Ascending aorta (tissue), 2 donors: ENCODE data around the gene AOC3. TPM values are rescaled to one million over a fixed set of nuclear protein-coding genes. Genes with fewer than 3 reads are reported as not detected.

Source experiments
- DNase-seq, 2 donors: peaks; one replicate each; pipeline ENCODE4 v3.0.0-alpha.2; 2019; ENCODE audit warnings: low spot score in 2 of 2
- H3K27ac ChIP-seq, 2 donors: fragments of 200-600 bp; sonication (generic); one replicate each; pipeline ENCODE4 v1.5.1; 2016 to 2017; ENCODE audit warnings: mild to moderate bottlenecking in 1 of 2
- H3K27me3 ChIP-seq: fragments of 200-600 bp; sonication (generic); one replicate; pipeline ENCODE4 v1.5.1; 2017
- H3K36me3 ChIP-seq, 2 donors: fragments of 200-600 bp; sonication (generic); one replicate each; pipeline ENCODE4 v1.5.1; 2016
- H3K4me1 ChIP-seq, 2 donors: fragments of 200-600 bp; sonication (generic); one replicate each; pipeline ENCODE4 v1.5.1; 2016 to 2017; ENCODE audit warnings: mild to moderate bottlenecking in 1 of 2
- H3K4me3 ChIP-seq, 2 donors: fragments of 200-600 bp; sonication (generic); one replicate each; pipeline ENCODE4 v1.5.1; 2016 to 2017; ENCODE audit warnings: mild to moderate bottlenecking in 1 of 2
- H3K9me3 ChIP-seq, 2 donors: fragments of 200-600 bp; sonication (generic); one replicate each; pipeline ENCODE4 v1.5.1; 2016
- intact Hi-C: fragments of 100-400 bp; cut with DNase I; formaldehyde crosslinking; loops from one replicate; pipeline ENCODE4 v1.15.1; 2023
- total RNA-seq: library from RNA; depleted of rRNA; stranded (reverse); fragments of >200 nt; gene quantifications from one replicate; pipeline ENCODE4 v1.1.0, GENCODE V29; 2016
- TF ChIP-seq, protein P1 (sequence below), 3 experiments: fragments of 200-600 bp in 2 of 3; fragments of 450-650 bp in 1 of 3; sonication (generic) in 2 of 3; IDR thresholded peaks; one replicate each; pipeline ENCODE4 v1.5.1; 2016 to 2019; ENCODE audit warnings: antibody characterized with exemption in 3 of 3, mild to moderate bottlenecking in 1 of 3, moderate library complexity in 1 of 3

Gene AOC3
- total RNA-seq, 1 donor from 2014 or later: 128 TPM

DNA sequence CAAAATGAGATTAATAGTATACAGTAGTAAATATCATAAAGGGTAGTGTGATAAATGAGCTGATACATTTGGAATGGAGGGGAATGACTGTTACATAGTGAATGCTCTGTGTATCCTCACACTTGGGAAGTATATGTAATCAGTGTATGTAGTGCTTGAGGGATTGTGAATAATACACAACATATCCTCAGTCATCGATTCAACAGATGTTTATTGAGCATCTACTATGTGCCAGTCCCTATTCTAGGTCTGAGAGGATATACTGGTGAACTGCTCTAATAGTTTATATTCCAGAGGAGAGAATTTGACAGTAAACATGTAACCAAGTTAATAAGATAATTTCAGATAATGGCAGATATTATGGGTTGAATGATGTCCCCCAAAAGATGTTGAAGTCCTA is 23.5 kb upstream of the AOC3 start:
- no peaks in the 10 kb centered on the region for H3K36me3 ChIP-seq
- TF ChIP-seq, protein P1, sequence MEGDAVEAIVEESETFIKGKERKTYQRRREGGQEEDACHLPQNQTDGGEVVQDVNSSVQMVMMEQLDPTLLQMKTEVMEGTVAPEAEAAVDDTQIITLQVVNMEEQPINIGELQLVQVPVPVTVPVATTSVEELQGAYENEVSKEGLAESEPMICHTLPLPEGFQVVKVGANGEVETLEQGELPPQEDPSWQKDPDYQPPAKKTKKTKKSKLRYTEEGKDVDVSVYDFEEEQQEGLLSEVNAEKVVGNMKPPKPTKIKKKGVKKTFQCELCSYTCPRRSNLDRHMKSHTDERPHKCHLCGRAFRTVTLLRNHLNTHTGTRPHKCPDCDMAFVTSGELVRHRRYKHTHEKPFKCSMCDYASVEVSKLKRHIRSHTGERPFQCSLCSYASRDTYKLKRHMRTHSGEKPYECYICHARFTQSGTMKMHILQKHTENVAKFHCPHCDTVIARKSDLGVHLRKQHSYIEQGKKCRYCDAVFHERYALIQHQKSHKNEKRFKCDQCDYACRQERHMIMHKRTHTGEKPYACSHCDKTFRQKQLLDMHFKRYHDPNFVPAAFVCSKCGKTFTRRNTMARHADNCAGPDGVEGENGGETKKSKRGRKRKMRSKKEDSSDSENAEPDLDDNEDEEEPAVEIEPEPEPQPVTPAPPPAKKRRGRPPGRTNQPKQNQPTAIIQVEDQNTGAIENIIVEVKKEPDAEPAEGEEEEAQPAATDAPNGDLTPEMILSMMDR (IDR thresholded peaks at IDR 0.05): no peak
- H3K27me3 ChIP-seq: no peaks in the 10 kb centered on the region
- no peaks in the 10 kb centered on the region for H3K9me3 ChIP-seq
- no peak overlapping the region for H3K27ac ChIP-seq
- H3K4me3 ChIP-seq: no peak overlapping the region
- DNase-seq: no peak
- H3K4me1 ChIP-seq: peaks cover 6 to 15% of the 10 kb centered on the region in 2 donors
- intact Hi-C loops: loop anchor here (10.0 kb wide), 1 partner anchor 253 kb away; the partner anchor contains the start of gene PSMC3IP

DNA sequence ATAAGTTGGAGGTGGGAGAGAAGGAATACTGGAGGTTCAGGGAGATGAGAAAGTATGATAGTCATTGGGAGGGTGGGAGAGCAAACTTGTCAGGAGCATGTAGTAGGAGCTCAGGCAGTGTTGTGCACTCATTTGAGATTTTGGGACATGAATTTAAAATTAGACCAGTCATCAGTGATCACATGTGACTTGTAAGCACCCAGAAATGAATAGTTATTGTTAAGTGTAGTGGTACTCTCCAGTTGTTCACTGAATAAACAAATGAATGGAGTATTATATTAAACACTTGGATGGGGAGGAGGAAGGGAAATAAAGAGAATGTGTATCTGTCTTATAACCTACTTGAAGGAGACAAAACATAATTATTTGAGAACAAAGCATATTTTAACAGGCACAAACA is 20.0 kb upstream of the AOC3 start:
- intact Hi-C loops: no loop called here
- peaks cover 6 to 12% of the 10 kb centered on the region in 2 donors for H3K4me1 ChIP-seq
- TF ChIP-seq, protein P1 (IDR thresholded peaks at IDR 0.05): no peak

DNA sequence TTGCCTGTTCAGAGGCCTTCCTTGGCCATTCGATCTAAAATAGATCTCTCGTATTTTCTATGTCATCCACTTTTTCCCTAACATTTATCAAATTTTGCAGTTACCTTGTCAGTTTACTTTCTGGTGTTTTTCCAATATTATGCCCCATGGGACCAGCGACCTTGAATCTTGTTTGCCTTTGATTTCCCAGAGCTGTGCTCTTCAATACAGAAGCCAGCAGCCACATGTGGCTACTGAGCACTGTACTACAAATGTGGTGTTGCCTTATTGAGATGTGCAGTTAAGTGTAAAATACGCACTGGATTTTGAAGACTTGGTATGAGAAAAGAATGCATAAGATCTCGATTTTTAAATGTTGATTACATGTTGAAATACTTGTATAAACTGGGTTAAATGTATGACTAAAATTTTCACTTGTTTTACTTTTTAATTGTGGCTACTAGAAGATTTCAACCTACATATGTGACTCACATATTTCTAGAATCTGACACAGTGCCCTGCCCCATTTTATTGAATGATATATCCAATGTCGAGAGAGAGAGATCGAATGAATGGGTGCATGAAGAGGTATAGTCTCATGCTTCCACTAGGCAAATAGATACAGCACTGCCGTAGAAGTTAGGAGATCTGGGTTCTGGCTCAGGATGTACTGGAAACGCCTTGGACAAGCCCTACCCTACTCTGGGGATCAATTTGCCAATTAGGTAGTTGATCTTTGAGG is 18.6 kb upstream of the AOC3 start:
- DNase-seq: peak in 1 of 2 donors; percentile 8
- TF ChIP-seq, protein P1 (IDR thresholded peaks at IDR 0.05): no peak
- peak overlapping the region; percentile 88 to 89 for H3K27ac ChIP-seq
- no peaks in the 10 kb centered on the region for H3K27me3 ChIP-seq
- peaks cover 20 to 21% of the 10 kb centered on the region in 2 donors for H3K36me3 ChIP-seq
- peaks cover 6 to 12% of the 10 kb centered on the region in 2 donors for H3K4me1 ChIP-seq
- H3K9me3 ChIP-seq: no peaks in the 10 kb centered on the region
- intact Hi-C loops: no loop called here
- peak overlapping the region; percentile 76 to 88 for H3K4me3 ChIP-seq

More for the DNA sequence above, 20.0 kb upstream of the AOC3 start:
- DNase-seq: no peak
- H3K27ac ChIP-seq: no peak overlapping the region
- H3K36me3 ChIP-seq: peaks cover 6 to 10% of the 10 kb centered on the region in 2 donors
- H3K4me3 ChIP-seq: no peak overlapping the region
- no peaks in the 10 kb centered on the region for H3K27me3 ChIP-seq
- H3K9me3 ChIP-seq: no peaks in the 10 kb centered on the region

DNA sequence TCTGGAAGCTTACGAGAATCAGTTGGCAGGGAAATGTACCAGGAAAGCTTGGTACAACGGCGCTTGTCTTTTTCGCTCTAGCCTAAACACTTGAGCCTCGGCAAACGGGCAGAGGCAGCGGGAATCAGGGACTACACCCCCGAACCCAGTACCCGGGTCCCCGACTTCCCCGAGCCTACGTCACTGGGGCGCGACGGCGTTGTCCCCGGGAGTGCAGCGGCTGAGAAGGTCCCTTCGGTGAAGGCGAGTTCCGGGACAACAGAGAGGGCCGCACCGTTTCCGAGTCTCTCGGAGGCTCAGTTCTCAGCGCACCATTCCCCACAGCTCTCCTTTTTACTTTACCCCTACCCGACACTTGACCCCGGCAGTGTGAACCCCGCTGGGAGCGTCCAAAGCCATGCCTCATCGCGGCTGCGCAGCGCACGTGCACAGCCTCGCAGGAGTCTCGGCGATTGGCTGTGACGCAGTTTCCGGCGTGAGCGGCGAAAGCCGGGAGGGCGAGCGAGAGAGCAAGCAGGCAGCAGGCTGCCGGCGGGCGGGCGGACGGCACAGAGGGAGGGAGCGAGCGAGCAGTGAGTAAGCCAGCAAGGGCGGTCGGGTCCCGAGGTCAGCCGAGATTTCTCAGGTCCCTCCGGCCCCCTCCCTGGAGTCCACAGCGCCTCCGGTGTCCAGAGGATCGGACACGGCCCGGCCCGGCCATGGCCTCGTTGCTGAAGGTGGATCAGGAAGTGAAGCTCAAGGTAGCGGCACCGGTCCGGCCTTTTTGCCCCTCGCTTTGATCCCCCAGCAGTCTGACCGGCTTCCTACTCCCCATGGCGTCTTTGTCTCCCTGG is 17.8 kb upstream of the AOC3 start, which contains the start of gene PSME3:
Gene PSME3 (plus strand): TSS at position 464 of the 833 bp plus-strand sequence. CDS start 235 bp downstream, at position 699.
- H3K27me3 ChIP-seq: no peaks in the 10 kb centered on the region
- peak within 1 kb of the TSS; percentile 76 to 88 for H3K4me3 ChIP-seq
- peaks cover 26 to 29% of the 10 kb centered on the region in 2 donors for H3K36me3 ChIP-seq
- peaks cover 6 to 12% of the 10 kb centered on the region in 2 donors for H3K4me1 ChIP-seq
- no peaks in the 10 kb centered on the region for H3K9me3 ChIP-seq
- peak within 1 kb of the TSS; percentile 88 to 89 for H3K27ac ChIP-seq
- intact Hi-C loops: no loop called here
- TF ChIP-seq, protein P1 (IDR thresholded peaks at IDR 0.05): no peak
- peak; percentile 49 to 96 for DNase-seq

DNA sequence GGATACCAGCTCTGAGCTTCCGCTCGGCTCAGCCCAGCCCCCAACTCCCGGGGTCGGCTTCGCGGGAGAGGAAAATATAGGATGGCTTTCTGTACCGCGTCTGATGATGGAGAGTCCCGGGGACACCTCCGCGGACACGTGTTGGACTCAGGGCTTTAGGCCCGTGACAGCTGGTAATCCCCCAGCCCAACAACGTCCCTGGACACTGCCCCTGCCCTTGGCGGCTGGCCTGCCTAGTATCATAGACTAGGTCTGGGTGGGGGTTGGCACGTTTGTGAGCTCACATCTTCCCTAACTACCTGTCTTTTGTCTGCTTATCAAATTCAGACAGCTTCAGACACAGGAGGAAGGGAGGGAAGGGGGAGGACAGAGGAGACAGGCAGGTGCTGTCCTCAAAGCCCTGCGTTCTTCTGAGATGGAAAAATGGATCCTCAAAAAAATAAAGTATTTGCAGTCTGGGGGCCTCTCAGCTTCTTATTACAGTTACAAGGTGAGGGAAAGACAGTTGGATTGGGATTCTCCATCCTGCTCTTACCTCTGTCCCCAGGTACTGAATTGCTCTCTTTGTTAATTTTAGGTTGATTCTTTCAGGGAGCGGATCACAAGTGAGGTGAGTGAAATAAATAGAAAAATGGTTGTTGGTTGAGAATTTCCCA is 17.1 kb upstream of the AOC3 start:
- intact Hi-C loops: no loop called here
- H3K27me3 ChIP-seq: no peaks in the 10 kb centered on the region
- H3K27ac ChIP-seq: peak overlapping the region; percentile 88 to 89
- H3K4me1 ChIP-seq: peaks cover 6 to 12% of the 10 kb centered on the region in 2 donors
- DNase-seq: no peak
- H3K4me3 ChIP-seq: peak overlapping the region; percentile 76 to 88
- H3K9me3 ChIP-seq: no peaks in the 10 kb centered on the region
- H3K36me3 ChIP-seq: peaks cover 34 to 37% of the 10 kb centered on the region in 2 donors
- TF ChIP-seq, protein P1 (IDR thresholded peaks at IDR 0.05): no peak
